ENCODE results near the gene TAF11L10. TPM values are rescaled to one million over a fixed set of nuclear protein-coding genes. Genes with fewer than 3 reads are reported as not detected.
"Not testable (repeated sequence)": the region's sequence is repeated elsewhere in the genome, so short reads cannot be mapped to it uniquely, and the experiment has no call there.

Gene TAF11L10
- total RNA-seq (2014; rRNA removed; shearing (Covaris generic)) = not detected in 2 replicates
- not detected in 2 replicates for polyA plus RNA-seq (2015; cell fraction: cytosol; rRNA removed)
- polyA plus RNA-seq (2015; cell fraction: nucleus; rRNA removed) = not detected in 2 replicates

DNA sequence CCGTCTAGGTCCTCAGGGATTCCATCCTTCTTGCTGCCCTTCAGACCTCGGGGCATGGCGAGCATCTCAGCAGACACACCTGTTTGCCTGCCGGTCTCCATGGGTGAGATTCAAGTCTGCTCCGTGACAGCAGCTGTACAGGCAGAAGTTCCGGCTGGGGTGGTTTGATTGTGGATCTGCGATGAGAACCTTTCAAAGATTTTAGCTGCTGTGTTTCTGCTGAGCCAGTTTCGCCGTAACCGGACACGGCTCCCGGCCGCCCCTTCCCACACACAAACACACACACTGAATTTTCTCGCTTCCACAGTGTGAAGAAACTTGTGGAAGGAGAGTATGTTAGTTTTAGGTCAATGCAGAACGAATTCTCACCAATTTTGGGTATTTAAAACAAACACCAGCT lies at the start of gene TAF11L10:
Gene TAF11L10, minus strand, starts transcription at position 101 of the 400 bp plus-strand sequence.
- not testable (repeated sequence) for DNase-seq (ENCODE audit: low read depth)

DNA sequence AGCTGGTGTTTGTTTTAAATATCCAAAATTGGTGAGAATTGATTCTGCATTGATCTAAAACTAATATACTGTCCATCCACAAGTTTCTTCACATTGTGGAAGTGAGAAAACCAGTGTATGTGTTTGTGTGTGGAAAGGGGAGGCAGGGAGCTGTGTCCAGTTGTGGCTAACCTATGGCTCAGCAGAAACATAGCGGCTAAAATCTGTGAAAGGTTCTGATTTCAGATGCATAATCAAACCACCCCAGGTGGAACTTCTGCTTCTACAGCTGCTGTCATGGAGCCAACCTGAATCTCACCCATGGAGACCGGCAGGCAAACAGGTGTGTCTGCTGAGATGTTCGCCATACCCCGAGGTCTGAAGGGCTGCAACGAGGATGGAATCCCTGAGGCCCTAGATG lies 36.5 kb upstream of the TAF11L10 start, which contains the start of gene TAF11L14:
Gene TAF11L14, plus strand, starts transcription at position 301 of the 400 bp plus-strand sequence.
- no peak for DNase-seq (ENCODE audit: low read depth)

GRCh38 chr5:17631788-17632187 lies 34.2 kb upstream of the TAF11L10 start, which contains the start of gene TAF11L13:
Gene TAF11L13, plus strand, starts transcription at chr5:17632088.
- not testable (repeated sequence) for DNase-seq (ENCODE audit: low read depth)

DNA sequence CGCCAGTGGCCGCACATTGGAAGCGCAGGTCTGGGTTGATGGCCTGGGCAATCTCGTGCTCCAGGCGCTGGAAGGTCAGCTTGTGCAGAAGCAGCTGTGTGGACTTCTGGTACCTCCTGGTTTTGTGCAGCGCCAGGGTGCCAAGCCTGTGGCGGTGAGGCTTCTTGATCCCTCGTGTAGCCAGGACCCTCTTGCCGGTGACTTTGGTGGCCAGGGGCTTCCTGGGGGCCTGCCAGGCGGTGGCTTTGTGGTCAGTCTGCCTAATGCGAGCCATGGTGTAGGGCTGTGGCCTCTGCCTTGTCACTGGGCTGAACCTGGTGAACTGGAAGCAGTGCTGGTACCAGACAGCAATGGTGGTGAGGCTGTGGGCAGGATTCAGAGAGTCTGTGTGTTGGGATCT lies 28.1 kb upstream of the TAF11L10 start:
- no peak for DNase-seq (ENCODE audit: low read depth)

- no peak for DNase-seq (ENCODE audit: low read depth)
Observed at GRCh38 chr5:17620627-17621026, 23.0 kb upstream of the TAF11L10 start.

- DNase-seq (ENCODE audit: low read depth) = no peak
Observed at GRCh38 chr5:17619354-17619753, 21.7 kb upstream of the TAF11L10 start.

GRCh38 chr5:17614872-17615605 lies 17.4 kb upstream of the TAF11L10 start:
- DNase-seq (ENCODE audit: low read depth) = no peak

DNA sequence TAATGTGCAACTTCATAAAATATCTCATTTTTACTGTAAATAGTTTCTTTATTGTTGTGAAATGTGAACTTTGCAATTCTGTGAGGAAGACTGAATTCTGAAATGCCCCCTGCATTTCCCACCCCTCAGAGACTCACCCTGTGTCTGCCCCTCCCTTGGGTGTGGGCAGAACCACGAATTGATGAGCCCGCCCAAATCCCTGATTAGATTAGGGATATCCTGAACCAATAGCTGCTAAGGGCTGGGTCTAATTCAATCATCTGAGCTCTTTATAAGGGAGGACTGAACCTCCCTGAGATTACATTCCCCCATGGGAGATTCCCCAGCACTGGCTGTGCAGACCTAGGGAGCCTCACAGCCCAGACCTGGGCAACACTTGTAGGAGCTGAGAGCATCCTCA lies 12.5 kb upstream of the TAF11L10 start, which contains the start of gene TAF11L12:
Gene TAF11L12, plus strand, starts transcription at position 301 of the 400 bp plus-strand sequence.
- not testable (repeated sequence) for DNase-seq (ENCODE audit: low read depth)

DNA sequence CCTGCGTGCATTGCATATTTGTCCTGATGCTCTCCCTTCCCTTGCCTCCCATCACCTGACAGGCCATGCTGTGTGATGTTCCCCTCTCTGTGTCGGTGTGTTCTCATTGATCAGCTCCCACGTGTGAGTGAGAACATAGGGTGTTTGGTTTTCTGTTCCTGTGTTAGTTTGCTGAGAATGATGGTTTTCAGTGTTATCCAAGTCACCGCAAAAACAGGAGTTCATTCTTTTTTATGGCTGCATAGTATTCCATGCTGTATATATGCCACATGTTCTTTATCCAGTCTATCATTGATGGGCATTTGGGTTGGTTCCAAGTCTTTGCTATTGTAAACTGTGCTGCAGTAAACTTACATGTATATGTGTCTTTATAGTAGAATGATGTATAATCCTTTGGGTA lies 9.8 kb upstream of the TAF11L10 start:
- not testable (repeated sequence) for DNase-seq (ENCODE audit: low read depth)

DNA sequence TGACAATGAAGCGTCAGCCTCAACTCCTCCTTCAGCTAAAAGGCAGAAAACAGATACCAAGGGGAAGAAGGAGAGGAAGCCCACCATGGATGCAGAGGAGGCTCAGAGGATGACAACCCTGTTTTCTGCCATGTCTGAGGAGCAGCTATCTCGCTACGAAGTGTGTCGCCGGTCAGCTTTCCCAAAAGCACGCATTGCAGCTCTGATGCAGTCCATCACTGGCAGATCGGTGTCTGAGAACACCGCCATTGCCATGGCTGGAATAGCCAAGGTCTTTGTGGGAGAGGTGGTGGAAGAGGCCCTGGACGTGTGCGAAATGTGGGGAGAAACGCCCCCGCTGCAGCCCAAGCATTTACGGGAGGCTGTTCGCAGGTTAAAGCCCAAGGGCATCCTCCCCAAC lies 7.3 kb upstream of the TAF11L10 start:
- no peak for DNase-seq (ENCODE audit: low read depth)

DNA sequence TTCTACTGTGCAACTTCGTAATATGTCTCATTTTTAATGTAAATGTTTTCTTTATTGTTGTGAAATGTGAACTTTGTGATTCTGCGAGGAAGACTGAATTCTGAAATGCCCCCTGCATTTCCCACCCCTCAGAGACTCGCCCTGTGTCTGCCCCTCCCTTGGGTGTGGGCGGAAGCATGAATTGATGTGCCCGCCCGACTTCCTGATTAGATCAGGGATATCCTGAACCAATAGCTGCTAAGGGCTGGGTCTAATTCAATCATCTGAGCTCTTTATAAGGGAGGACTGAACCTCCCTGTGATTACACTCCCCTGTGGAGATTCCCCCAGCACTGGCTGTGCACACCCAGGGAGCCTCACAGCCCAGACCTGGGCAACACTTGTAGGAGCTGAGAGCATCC lies 6.3 kb upstream of the TAF11L10 start, which contains the start of gene TAF11L11:
Gene TAF11L11, plus strand, starts transcription at position 304 of the 400 bp plus-strand sequence.
- DNase-seq (ENCODE audit: low read depth) = not testable (repeated sequence)

DNA sequence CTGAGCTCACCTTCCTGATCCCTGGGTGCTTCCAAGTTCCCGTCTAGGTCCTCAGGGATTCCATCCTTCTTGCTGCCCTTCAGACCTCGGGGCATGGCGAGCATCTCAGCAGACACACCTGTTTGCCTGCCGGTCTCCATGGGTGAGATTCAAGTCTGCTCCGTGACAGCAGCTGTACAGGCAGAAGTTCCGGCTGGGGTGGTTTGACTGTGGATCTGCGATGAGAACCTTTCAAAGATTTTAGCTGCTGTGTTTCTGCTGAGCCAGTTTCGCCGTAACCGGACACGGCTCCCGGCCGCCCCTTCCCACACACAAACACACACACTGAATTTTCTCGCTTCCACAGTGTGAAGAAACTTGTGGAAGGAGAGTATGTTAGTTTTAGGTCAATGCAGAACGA lies 3.4 kb downstream of the TAF11L10 start, which contains the start of gene TAF11L9:
Gene TAF11L9, minus strand, starts transcription at position 140 of the 400 bp plus-strand sequence.
- DNase-seq (ENCODE audit: low read depth) = not testable (repeated sequence)

GRCh38 chr5:17590860-17591259 lies 6.8 kb downstream of the TAF11L10 start, which contains the start of gene TAF11L8:
Gene TAF11L8, minus strand, starts transcription at chr5:17590960.
- not testable (repeated sequence) for DNase-seq (ENCODE audit: low read depth)

DNA sequence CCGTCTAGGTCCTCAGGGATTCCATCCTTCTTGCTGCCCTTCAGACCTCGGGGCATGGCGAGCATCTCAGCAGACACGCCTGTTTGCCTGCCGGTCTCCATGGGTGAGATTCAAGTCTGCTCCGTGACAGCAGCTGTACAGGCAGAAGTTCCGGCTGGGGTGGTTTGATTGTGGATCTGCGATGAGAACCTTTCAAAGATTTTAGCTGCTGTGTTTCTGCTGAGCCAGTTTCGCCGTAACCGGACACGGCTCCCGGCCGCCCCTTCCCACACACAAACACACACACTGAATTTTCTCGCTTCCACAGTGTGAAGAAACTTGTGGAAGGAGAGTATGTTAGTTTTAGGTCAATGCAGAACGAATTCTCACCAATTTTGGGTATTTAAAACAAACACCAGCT lies 12.0 kb downstream of the TAF11L10 start, which contains the start of gene TAF11L7:
Gene TAF11L7, minus strand, starts transcription at position 101 of the 400 bp plus-strand sequence.
- not testable (repeated sequence) for DNase-seq (ENCODE audit: low read depth)

Small RNA genes within 50 kb of the gene (small RNA-seq; reads per million reads assigned to genes)
- not detected for gene AC233724.1
- gene AC233724.3 = not detected
- not detected for gene AC233724.4
- gene AC233724.6 = not detected
- not detected for gene AC233724.7

Other genes with a start within 250 kb of the TAF11L10 start
- not detected in 2 replicates for gene TAF11L2, start 99.6 kb downstream of the TAF11L10 start, total RNA-seq (2014; rRNA removed; shearing (Covaris generic))
- gene TAF11L3, start 79.5 kb downstream of the TAF11L10 start, total RNA-seq (2014; rRNA removed; shearing (Covaris generic)) = not detected in 2 replicates
- gene TAF11L4, start 76.0 kb downstream of the TAF11L10 start, total RNA-seq (2014; rRNA removed; shearing (Covaris generic)) = not detected in 2 replicates
- gene TAF11L5, start 72.6 kb downstream of the TAF11L10 start, total RNA-seq (2014; rRNA removed; shearing (Covaris generic)) = not detected in 2 replicates
- not detected in 2 replicates for gene TAF11L6, start 69.2 kb downstream of the TAF11L10 start, total RNA-seq (2014; rRNA removed; shearing (Covaris generic))
- not detected in 2 replicates for gene TAF11L7, start 12.1 kb downstream of the TAF11L10 start, total RNA-seq (2014; rRNA removed; shearing (Covaris generic))
- gene TAF11L8, start 6.9 kb downstream of the TAF11L10 start, total RNA-seq (2014; rRNA removed; shearing (Covaris generic)) = not detected in 2 replicates
- gene TAF11L9, start 3.4 kb downstream of the TAF11L10 start, total RNA-seq (2014; rRNA removed; shearing (Covaris generic)) = not detected in 2 replicates
- gene TAF11L11, start 6.4 kb upstream of the TAF11L10 start, total RNA-seq (2014; rRNA removed; shearing (Covaris generic)) = not detected in 2 replicates
- not detected in 2 replicates for gene TAF11L12, start 12.6 kb upstream of the TAF11L10 start, total RNA-seq (2014; rRNA removed; shearing (Covaris generic))
- not detected in 2 replicates for gene TAF11L13, start 34.3 kb upstream of the TAF11L10 start, total RNA-seq (2014; rRNA removed; shearing (Covaris generic))
- not detected in 2 replicates for gene TAF11L14, start 36.6 kb upstream of the TAF11L10 start, total RNA-seq (2014; rRNA removed; shearing (Covaris generic))